MCF 10A (cell line): ENCODE measurements around the gene DCST2. TPM values are rescaled to one million over a fixed set of nuclear protein-coding genes. Genes with fewer than 3 reads are reported as not detected.

Experiments
- BruUV-seq: library from RNA; stranded (reverse); fragments of 400-500 nt; replicated peaks from 2 replicates; lab custom pipeline; 2021; lab: Mats Ljungman, UMichigan
- CTCF ChIA-PET: fragments of 300-600 bp; sonication (Branson Sonifier 250); formaldehyde crosslinking; extraction: SDS; loops from one replicate; lab custom pipeline; 2021; ENCODE audit warnings: antibody characterized with exemption, inconsistent platforms; lab: Yijun Ruan, JAX
- POLR2A ChIA-PET: fragments of 300-600, 350-650 bp; sonication (Branson Sonifier 250); formaldehyde crosslinking; extraction: SDS; loops from one replicate; lab custom pipeline; 2020; ENCODE audit warnings: antibody characterized with exemption, inconsistent platforms; lab: Yijun Ruan, JAX
- DNase-seq: peaks from one replicate; pipeline ENCODE4 v3.0.0-alpha.2; 2018; ENCODE audit not compliant: unreplicated experiment
- H3K27ac Mint-ChIP-seq: one replicate; pipeline ENCODE4 v1.8.0; 2022; ENCODE audit warnings: mild to moderate bottlenecking, low read depth, mixed read lengths; ENCODE audit not compliant: unreplicated experiment
- H3K27me3 Mint-ChIP-seq: one replicate; pipeline ENCODE4 v1.8.0; 2022; ENCODE audit warnings: mixed read lengths; ENCODE audit not compliant: insufficient read depth, unreplicated experiment
- H3K36me3 Mint-ChIP-seq: one replicate; pipeline ENCODE4 v1.8.0; 2022; ENCODE audit warnings: mild to moderate bottlenecking, moderate library complexity, mixed read lengths; ENCODE audit not compliant: insufficient read depth, unreplicated experiment
- H3K4me1 Mint-ChIP-seq: one replicate; pipeline ENCODE4 v1.8.0; 2022; ENCODE audit warnings: mixed read lengths; ENCODE audit not compliant: insufficient read depth, unreplicated experiment
- H3K4me3 Mint-ChIP-seq: one replicate; pipeline ENCODE4 v1.8.0; 2022; ENCODE audit warnings: mild to moderate bottlenecking, moderate library complexity, mixed read lengths; ENCODE audit not compliant: unreplicated experiment
- H3K9me3 Mint-ChIP-seq: one replicate; pipeline ENCODE4 v1.8.0; 2022; ENCODE audit warnings: mixed read lengths; ENCODE audit not compliant: unreplicated experiment
- intact Hi-C: fragments of 100-400 bp; cut with micrococcal nuclease; formaldehyde crosslinking; loops from 2 replicates; pipeline ENCODE4 v1.14.1; 2022
- total RNA-seq: library from RNA; stranded (reverse); gene quantifications from 2 replicates; pipeline ENCODE4 v1.2.3, GENCODE V29; 2022
- TF ChIP-seq, protein P1 (sequence below): fragments of 200-600 bp; IDR thresholded peaks from one replicate; pipeline ENCODE4 v1.8.0; 2022; ENCODE audit warnings: antibody characterized with exemption, mild to moderate bottlenecking; ENCODE audit not compliant: unreplicated experiment

Gene DCST2
- total RNA-seq, 1 experiment from 2014 or later, result 0.91 TPM

GRCh38 chr1:155030243-155030795, 3.3 kb downstream of the DCST2 start:
- no peaks in the 10 kb centered on the region for H3K27me3 Mint-ChIP-seq
- BruUV-seq, result no TSS peak
- POLR2A ChIA-PET, result interaction anchor here (6.3 to 9.7 kb wide), 2 partner anchors 8 to 11 kb away, joined by 30 to 275 read pairs; no protein-coding TSS in a partner anchor

GRCh38 chr1:155029513-155030242, 3.9 kb downstream of the DCST2 start:
- DNase-seq, result no peak
- Mint-ChIP-seq H3K9me3 (no peaks in the 10 kb centered on the region), H3K36me3 (no peaks in the 10 kb centered on the region), H3K27me3 (no peaks in the 10 kb centered on the region), H3K27ac (no peak overlapping the region), H3K4me1 (peaks cover 9% of the 10 kb centered on the region), H3K4me3 (no peak overlapping the region)
- intact Hi-C loops, result no loop called here
- CTCF ChIA-PET, result interaction anchor here (1.7 to 2.0 kb wide), 2 partner anchors 9 to 12 kb away, joined by 4 to 12 read pairs; no protein-coding TSS in a partner anchor
- TF ChIP-seq, protein P1, sequence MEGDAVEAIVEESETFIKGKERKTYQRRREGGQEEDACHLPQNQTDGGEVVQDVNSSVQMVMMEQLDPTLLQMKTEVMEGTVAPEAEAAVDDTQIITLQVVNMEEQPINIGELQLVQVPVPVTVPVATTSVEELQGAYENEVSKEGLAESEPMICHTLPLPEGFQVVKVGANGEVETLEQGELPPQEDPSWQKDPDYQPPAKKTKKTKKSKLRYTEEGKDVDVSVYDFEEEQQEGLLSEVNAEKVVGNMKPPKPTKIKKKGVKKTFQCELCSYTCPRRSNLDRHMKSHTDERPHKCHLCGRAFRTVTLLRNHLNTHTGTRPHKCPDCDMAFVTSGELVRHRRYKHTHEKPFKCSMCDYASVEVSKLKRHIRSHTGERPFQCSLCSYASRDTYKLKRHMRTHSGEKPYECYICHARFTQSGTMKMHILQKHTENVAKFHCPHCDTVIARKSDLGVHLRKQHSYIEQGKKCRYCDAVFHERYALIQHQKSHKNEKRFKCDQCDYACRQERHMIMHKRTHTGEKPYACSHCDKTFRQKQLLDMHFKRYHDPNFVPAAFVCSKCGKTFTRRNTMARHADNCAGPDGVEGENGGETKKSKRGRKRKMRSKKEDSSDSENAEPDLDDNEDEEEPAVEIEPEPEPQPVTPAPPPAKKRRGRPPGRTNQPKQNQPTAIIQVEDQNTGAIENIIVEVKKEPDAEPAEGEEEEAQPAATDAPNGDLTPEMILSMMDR, result no peak
- POLR2A ChIA-PET, result interaction anchor here (6.3 kb wide), 1 partner anchor 9 kb away, joined by 30 read pairs; no protein-coding TSS in a partner anchor
- no TSS peak for BruUV-seq

More at GRCh38 chr1:155030243-155030795, 3.3 kb downstream of the DCST2 start:
- Mint-ChIP-seq H3K36me3 (no peaks in the 10 kb centered on the region), H3K9me3 (no peaks in the 10 kb centered on the region), H3K4me1 (peaks cover 11% of the 10 kb centered on the region), H3K4me3 (no peak overlapping the region), H3K27ac (no peak overlapping the region)
- DNase-seq, result no peak
- TF ChIP-seq, protein P1, result no peak
- intact Hi-C loops, result no loop called here
- CTCF ChIA-PET, result interaction anchor here (1.7 to 2.0 kb wide), 2 partner anchors 9 to 13 kb away, joined by 4 to 12 read pairs; no protein-coding TSS in a partner anchor

DNA sequence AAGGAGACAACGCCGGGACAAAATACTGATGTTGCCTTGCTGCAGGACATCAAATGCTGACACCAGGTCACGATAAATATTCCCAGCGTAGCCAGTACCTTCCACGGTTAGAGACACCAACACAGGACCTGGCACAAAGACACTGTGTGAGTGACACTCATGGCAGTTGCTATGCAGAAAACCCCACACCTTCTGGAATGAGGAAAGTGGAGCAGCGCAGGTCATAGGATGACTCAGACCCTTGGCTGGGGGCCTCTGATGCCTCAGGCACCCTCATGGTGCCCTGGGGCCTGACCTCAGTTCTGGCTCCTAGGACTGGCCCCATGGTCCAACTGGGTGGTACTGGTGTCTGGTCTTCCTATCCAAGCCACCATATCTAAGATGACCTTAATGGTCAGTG, 7.0 kb downstream of the DCST2 start:
- no TSS peak for BruUV-seq
- TF ChIP-seq, protein P1, result no peak
- peak; percentile 67 for DNase-seq
- Mint-ChIP-seq H3K36me3 (peaks cover 15% of the 10 kb centered on the region), H3K4me3 (no peak overlapping the region), H3K27ac (no peak overlapping the region), H3K9me3 (no peaks in the 10 kb centered on the region), H3K4me1 (peaks cover 26% of the 10 kb centered on the region), H3K27me3 (no peaks in the 10 kb centered on the region)
- intact Hi-C loops, result no loop called here
- POLR2A ChIA-PET, result interaction anchor here (1.0 to 6.3 kb wide), 3 partner anchors 12 to 17 kb away, joined by 4 to 30 read pairs (median 5); no protein-coding TSS in a partner anchor
- CTCF ChIA-PET, result no interaction called here

GRCh38 chr1:155026154-155026553, 7.4 kb downstream of the DCST2 start:
- intact Hi-C loops, result no loop called here
- no TSS peak for BruUV-seq
- H3K9me3 Mint-ChIP-seq, result no peaks in the 10 kb centered on the region
- H3K36me3 Mint-ChIP-seq, result peaks cover 17% of the 10 kb centered on the region
- no peak overlapping the region for H3K4me3 Mint-ChIP-seq
- DNase-seq, result no peak
- TF ChIP-seq, protein P1, result no peak
- H3K27ac Mint-ChIP-seq, result no peak overlapping the region
- peaks cover 31% of the 10 kb centered on the region for H3K4me1 Mint-ChIP-seq
- POLR2A ChIA-PET, result interaction anchor here (0.8 to 6.3 kb wide), 5 partner anchors 12 to 55 kb away, joined by 4 to 30 read pairs (median 5); partner anchors contain the start of gene SHC1
- H3K27me3 Mint-ChIP-seq, result no peaks in the 10 kb centered on the region
- CTCF ChIA-PET, result interaction anchor here (0.5 to 1.5 kb wide), 3 partner anchors 15 to 25 kb away, joined by 3 to 5 read pairs (median 3); no protein-coding TSS in a partner anchor
